Left hindlimb (tissue), 1 donor: ENCODE measurements around the gene GUK1.

Experiments used
- DNase-seq: peaks from one replicate; pipeline ENCODE4 v3.0.0-alpha.2; 2018

Gene GUK1

DNA sequence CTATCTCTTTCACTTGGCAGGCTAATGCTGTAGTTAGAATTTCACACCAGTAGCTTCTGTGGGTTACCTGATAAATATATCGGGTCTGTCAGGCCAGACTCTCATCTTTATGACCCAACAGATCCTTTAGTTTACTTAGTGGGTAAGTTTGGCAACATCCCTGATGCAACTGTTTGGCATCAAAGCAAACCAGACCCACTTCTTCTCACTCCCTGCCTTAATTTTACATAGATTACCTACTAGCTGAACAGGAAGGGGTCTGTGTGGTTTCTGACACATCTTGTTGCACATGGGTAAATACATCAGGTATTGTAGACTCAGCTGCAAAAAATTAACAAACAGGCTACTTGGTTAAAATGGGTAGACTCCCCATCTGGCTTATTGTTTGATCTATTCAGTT lies 3.2 kb upstream of the GUK1 start:
- DNase-seq, result no peak

DNA sequence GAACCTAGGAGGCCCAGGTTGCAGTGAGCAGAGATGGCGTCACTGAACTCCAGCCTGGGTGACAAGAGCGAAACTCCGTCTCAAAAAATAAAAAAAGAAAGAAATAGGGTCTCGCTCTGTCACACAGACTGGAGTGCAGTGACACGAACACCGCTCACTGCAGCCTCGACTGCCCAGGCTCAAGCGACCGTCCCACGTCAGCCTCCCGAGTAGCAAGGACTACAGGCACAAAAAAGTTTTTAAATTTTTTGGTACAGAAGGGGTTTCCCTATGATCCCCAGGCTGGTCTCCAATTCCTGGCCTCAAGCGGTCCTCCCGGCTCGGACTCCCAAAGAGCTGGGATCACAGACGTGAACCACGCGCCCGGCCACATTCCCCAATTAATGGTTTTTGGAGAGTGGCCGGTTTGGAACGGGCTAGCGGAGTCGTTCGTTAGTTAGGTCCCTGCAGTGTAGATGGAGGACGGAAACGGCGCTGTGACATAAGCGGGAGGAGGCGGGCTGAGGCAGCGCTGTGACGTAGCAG lies 611 bp upstream of the GUK1 start:
- no peak for DNase-seq

DNA sequence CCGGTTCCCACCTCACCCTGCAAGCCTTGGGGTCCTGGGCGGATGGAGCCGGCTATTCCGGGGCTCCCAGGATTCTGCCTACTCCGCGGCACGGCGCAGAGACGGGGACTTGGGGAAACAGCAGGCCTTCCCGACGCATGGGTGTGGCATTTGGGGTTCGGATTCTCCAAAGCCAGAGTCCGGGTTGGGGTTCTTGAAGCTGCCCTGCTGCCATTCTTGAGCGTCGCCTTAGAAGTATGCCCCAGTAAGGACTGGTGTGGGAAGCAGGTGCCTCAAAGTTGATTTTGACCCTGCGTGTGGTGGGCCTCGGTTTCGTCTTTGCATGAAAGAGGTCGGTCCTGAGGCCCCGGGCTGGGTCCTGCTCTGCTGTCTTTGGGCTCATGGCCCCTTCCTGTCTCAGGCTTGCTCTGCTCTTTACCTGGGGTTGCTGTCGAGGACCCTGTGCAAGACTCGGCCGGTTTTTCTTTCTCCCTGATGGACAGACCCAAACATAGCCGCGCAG lies 696 bp downstream of the GUK1 start:
- DNase-seq, result no peak

DNA sequence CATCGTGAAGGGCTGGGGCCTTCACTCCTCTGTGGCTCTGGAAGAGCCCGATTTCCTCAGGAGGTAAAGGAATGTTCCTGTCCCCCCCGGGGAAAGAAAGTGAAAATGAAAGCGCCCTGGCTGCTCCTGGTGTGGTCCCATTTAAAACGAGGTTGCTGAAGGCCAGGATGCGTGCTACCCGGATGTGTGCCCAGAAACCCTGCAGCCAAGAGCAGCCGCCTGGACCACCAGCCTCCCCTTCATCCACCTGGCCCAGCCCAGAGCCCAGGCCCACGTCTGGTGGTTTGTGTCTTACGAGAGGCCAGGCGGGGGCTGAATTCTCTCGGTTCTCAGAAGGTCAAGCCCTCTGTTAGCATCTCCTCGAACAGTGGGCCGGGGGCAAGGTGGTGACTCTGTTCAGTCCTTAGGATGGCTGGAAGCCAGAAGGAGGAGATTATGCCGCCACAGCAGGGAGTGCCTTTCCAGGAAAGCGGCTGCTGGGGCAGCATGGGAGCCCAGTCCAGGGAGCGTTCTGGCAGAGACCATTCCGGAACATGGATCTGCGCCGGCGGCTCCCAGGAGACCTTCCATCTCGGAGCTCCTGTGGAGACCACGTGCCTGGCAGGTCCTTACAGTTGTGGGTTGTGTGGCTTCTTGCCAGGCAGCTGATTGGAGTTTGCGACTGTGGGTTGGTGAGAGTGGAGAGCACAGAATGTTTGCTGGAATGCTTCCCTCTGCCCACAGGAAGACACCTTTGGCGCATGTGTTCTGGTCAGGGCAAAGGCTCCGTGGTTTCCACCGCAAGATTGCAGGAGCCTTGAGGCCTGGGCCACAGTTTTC lies 1.4 kb downstream of the GUK1 start:
- DNase-seq, result peak; percentile 69

DNA sequence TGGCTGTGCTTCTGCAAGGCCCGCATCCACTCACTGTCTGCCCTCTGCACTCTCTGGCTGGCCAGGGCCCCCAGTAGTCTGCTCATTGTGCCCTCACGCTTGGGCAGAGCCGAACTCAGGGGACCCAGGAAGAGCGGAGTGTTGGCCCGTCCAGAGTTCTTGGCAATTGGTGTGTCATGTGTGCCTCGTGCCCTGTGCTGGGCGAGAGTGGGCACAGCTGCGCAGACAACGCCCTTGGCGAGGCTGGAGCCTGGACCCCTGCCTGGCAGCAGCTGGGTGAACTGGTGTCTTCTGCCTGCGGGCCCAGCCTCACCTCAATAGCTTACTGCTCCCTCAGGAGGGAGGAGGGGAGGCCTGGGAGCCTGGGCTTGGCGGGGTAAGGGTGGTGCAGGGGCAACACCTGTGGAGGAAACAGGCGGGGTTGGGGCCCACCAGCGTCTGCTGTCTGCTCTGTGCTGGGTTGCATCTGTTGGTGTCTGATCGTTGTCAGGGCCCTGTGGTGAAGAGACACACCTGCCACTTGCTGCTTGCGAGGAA lies 2.1 kb downstream of the GUK1 start:
- DNase-seq, result peak; percentile 34

DNA sequence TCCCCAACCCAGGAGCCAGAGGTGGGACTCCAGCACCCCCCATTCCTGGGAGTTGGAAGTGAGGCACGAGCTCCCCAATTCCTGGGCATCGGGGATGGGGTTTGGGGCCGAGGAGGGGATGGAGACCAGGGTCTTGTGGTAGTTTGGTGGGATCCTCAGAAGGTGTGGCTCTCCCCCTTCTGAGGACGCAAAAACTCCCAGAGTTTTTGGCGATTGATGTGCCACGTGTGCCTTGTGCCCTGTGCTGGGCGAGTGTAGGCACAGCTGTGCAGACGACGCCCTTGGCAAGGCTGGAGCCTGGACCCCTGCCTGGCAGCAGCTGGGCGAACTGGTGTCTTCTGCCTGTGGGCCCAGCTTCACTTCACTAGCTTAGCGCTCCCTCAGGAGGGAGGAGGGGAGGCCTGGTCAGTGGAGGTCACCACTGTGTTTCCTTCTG lies 2.6 kb downstream of the GUK1 start:
- peak; percentile 49 for DNase-seq

- no peak for DNase-seq
These were observed 3.6 kb downstream of the GUK1 start for GRCh38 chr1:228143480-228144192.

DNA sequence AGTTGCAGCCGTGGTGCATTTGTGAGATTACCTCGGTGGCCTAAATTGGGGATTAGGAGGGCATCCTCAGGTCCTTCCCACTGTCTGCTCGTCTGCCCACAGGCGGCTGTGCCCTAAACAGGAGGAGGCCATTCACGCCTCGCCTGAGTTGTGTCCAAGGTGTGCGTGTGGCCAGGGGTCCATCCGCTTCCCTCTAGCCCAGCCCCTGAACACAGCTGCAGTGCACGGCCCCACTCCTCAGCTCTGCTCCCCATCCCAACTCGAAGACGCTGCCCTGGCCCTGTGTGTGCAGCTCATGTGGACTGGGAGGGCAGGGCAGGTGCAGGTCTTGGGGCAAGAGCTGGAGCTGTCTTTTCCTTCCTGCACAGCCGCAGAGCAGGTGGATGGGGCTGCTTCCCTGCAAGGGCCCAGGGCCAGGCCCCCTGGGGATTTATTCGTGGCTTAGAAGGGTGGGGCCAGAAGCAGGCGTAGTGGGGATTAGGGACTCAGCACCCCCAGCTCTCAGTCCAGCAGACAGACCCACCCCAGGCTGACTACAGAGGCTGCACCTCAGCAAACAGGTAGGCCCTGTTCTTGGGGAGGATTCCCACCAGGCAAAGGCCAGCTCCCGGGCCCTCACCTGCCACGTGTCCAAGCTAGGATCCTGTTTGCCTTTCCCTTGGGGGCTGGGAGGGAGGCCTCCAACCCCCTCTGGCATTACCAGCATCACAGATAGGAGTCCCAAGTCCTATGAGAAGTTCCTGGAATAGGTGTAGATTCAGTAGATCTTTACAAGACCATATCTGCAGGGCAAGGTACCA lies 4.3 kb downstream of the GUK1 start:
- no peak for DNase-seq

GRCh38 chr1:228144993-228145343 lies 4.9 kb downstream of the GUK1 start:
- DNase-seq, result no peak

DNA sequence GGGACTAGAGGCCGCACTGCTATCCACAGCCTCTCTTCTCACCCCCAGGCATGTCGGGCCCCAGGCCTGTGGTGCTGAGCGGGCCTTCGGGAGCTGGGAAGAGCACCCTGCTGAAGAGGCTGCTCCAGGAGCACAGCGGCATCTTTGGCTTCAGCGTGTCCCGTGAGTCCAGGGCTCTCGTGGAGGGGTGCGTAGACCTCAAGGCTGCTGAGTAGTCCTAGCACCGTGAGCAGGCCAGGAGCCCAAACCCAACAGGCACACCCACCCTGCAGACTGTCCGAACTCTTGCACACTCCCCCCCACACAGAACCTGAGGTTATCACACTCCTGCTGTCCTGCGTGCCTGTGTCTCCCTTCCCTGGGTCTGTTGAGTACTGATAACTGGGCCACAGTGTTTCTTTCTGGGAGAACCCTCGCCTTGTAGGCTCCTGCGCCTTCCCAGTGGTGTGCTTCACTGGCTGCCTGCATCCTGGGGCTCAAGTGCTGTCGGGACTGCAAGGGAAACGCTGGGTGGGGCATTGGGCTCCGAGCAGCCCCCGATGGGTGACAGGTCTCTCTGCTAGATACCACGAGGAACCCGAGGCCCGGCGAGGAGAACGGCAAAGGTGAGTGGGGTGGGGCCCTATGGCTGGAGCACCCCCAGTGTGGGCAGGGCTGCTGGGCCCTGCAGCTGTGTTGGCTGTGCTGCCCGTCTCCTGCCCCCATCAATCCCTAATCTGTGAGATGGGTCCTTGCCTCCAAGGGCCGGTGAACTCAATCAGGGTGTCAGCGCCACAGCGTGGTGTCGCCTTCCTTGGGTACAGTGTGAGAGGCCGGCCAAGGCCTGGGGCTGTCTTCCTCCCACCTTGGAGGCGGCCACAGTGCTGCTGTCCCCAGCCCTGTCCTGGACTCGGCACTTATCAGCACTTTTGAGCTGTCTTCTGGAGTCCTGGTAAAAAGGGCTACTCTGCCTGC lies 5.7 kb downstream of the GUK1 start:
- DNase-seq, result no peak

DNA sequence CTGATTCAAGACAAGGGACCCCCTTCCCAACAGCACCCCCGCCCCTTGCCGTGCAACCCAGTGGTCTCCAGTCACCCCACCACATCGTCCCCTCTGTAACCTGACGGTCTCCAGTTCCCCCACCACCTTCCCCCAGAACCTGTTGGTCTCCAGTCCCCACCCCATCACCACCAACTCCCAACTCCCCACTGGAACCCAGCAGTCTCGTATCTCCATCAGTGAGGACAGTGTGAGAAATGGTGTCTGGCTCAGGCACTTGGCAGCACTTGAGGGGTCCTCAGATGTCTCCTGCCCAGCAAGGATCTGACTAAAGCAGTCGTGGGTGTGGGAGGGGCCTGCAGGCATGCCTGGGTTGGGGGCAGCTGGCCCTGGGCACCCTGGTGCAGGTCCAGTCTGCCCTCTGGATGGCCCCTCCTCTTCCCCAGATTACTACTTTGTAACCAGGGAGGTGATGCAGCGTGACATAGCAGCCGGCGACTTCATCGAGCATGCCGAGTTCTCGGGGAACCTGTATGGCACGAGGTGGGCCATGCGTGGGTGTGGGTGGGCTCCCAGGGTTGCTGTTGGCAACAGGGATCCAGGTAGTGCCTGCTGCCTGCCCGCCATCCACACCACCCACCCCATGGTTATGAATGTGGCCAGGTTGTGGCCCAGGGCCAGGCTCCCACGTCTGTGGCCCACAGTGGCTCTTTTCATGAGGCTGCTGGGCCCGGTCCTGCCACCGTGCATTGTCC lies 6.5 kb downstream of the GUK1 start:
- no peak for DNase-seq

DNA sequence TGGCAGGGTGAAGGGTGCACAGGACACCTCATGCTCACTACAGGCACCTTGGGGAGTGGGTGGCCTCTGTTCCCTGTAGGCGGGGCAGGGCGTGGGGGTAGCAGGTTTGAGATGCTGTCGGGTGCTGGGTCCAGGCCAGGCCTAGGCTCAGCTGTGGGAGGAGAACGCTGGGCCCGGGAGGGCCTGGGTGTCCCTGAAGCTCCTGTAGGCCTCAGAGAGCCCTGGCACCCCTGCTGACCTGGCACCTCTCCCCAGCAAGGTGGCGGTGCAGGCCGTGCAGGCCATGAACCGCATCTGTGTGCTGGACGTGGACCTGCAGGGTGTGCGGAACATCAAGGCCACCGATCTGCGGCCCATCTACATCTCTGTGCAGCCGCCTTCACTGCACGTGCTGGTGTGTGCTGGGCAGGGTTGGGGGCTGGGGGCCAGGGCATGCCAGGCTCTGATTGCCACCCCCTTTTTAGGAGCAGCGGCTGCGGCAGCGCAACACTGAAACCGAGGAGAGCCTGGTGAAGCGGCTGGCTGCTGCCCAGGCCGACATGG lies 7.1 kb downstream of the GUK1 start:
- no peak for DNase-seq

GRCh38 chr1:228147768-228148167 lies 7.7 kb downstream of the GUK1 start:
- DNase-seq, result no peak

GRCh38 chr1:228148196-228148861 lies 8.2 kb downstream of the GUK1 start:
- DNase-seq, result no peak

DNA sequence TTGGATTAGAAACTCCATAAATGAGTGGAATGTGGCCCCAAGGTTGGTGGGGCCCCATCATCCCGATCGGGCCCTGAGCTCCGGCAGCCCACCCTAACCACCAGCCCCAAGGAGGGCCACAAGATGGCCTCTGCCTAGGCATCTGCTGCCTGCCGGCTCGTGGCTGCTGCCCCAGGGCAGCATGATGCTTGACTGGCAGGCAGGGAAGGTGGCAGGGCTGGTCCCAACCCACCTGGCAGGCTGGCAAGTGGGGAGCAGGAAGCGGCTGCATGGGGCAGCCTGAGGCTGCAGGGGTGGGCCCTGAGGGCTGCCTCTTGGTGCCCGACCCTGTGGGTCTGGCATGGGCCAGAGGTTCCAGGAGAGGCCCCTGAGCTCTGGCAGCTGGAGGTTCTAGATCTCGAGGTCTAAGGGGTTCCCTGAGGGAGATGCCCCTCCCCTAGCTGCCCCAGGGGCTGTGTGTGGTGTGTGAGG lies 8.9 kb downstream of the GUK1 start:
- DNase-seq, result no peak

- DNase-seq, result no peak
These were observed 9.5 kb downstream of the GUK1 start, which contains the start of gene GJC2 for GRCh38 chr1:228149406-228150119. TSS of gene GJC2 (plus strand) at chr1:228149930. CDS start at chr1:228157759, 7,829 bp downstream.

- no peak for DNase-seq
These were observed 10.0 kb downstream of the GUK1 start for GRCh38 chr1:228150120-228150460.

- peak; percentile 91 for DNase-seq
These were observed 10.5 kb downstream of the GUK1 start for GRCh38 chr1:228150461-228151179.
